Measurements from ENCODE around the gene GPBAR1.

The GPBAR1 gene, protein sequence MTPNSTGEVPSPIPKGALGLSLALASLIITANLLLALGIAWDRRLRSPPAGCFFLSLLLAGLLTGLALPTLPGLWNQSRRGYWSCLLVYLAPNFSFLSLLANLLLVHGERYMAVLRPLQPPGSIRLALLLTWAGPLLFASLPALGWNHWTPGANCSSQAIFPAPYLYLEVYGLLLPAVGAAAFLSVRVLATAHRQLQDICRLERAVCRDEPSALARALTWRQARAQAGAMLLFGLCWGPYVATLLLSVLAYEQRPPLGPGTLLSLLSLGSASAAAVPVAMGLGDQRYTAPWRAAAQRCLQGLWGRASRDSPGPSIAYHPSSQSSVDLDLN

DNA sequence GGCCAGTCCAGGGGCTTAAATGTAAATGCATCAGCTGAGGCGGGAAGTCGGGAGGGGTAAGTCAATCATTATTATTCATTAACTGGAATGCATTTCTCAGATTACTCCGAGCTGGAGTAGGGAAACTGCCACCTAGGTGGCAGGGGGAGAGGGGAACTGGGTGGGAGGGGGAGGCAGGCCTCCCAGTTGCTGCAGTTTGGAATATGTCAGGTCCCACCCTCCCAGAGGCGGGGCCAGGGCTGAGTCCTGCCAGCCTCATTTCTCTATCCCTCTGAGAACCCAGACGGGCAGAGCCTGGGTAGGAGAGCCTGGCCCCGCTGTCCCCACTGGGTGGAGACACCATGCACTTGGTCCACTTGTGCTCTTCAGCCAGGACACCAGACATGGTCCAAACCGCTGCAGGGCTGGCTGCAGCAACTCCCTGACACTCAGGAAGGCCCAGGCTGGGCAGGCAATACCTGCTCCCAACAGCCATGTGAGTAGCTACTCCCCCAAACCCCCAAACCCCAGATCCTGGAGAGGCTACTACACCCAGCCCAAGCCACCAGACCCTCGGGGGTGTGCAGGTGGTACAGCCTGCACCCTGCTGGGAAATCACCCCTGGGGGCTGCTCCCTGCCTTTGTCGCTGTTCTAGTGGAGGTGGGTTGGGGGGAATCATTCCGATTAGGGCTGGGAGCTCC, at the start of gene GPBAR1:
GPBAR1 (plus strand) TSS at position 274 of the 681 bp plus-strand sequence. CDS start 1,710 bp downstream, outside the sequence.
- H3K27me3 Mint-ChIP-seq: no peaks in the 10 kb centered on the region
- DNase-seq: no peak
- peaks cover 58 to 92% of the 10 kb centered on the region in 2 donors for H3K4me1 Mint-ChIP-seq
- H3K36me3 Mint-ChIP-seq: peaks cover 30 to 50% of the 10 kb centered on the region in 2 donors
- ATAC-seq (replicated peaks): no peak
- peak within 1 kb of the TSS; percentile 10 to 31 for H3K4me3 Mint-ChIP-seq
- no peaks in the 10 kb centered on the region for H3K9me3 Mint-ChIP-seq
- peak within 1 kb of the TSS; percentile 65 for H3K27ac Mint-ChIP-seq

- H3K27ac Mint-ChIP-seq: peak overlapping the region; percentile 1
- H3K36me3 Mint-ChIP-seq: peaks cover 30 to 32% of the 10 kb centered on the region in 2 donors
- H3K4me1 Mint-ChIP-seq: peaks cover 14 to 38% of the 10 kb centered on the region in 2 donors
- H3K4me3 Mint-ChIP-seq: no peak overlapping the region
- ATAC-seq (replicated peaks) (no peak), DNase-seq (no peak)
- H3K9me3 Mint-ChIP-seq: peaks cover 5 to 7% of the 10 kb centered on the region in 2 donors
- peaks cover 0 to 6% of the 10 kb centered on the region in 2 donors for H3K27me3 Mint-ChIP-seq
Observed at GRCh38 chr2:218214116-218214515, 46.7 kb upstream of the GPBAR1 start.

DNA sequence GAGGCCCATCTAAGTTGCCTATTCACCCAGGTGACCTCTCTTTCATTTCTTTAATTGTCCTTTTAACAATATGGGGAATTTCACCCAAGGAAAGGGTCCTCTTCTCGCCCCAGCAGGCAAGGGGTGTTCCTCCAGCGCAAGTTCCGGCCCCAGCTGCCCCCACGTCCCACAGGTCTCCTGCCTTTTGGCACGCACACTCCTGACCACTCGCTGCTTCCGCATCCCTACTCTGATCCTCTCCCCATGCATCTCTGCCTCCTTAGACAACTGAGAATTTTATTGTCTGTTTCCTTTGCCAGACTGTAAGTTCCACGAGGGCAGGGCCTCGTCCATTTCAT, 44.5 kb upstream of the GPBAR1 start:
- H3K27me3 Mint-ChIP-seq: no peaks in the 10 kb centered on the region
- H3K4me3 Mint-ChIP-seq: peak overlapping the region; percentile 94 to 97
- no peak for DNase-seq
- no peak for ATAC-seq (replicated peaks)
- H3K36me3 Mint-ChIP-seq: peaks cover 40 to 43% of the 10 kb centered on the region in 2 donors
- peak overlapping the region; percentile 100 for H3K27ac Mint-ChIP-seq
- H3K9me3 Mint-ChIP-seq: peaks cover 0 to 2% of the 10 kb centered on the region in 2 donors
- peaks cover 24 to 58% of the 10 kb centered on the region in 2 donors for H3K4me1 Mint-ChIP-seq

- Mint-ChIP-seq H3K4me3 (peak within 1 kb of the TSS; percentile 94 to 97), H3K4me1 (peaks cover 27 to 64% of the 10 kb centered on the region in 2 donors), H3K9me3 (peaks cover 0 to 2% of the 10 kb centered on the region in 2 donors), H3K27ac (peak within 1 kb of the TSS; percentile 100), H3K27me3 (no peaks in the 10 kb centered on the region), H3K36me3 (peaks cover 45 to 47% of the 10 kb centered on the region in 2 donors)
- peak; percentile 54 to 67 for ATAC-seq (replicated peaks)
- DNase-seq: peak; percentile 96
Observed at GRCh38 chr2:218216674-218217359, 44.0 kb upstream of the GPBAR1 start, which contains the start of gene ARPC2. Gene ARPC2 (plus strand): TSS chr2:218217189. CDS start chr2:218217471, 282 bp downstream.

GRCh38 chr2:218217360-218218267, 43.2 kb upstream of the GPBAR1 start:
- H3K27ac Mint-ChIP-seq: peak overlapping the region; percentile 100
- peak overlapping the region; percentile 94 to 97 for H3K4me3 Mint-ChIP-seq
- H3K36me3 Mint-ChIP-seq: peaks cover 45 to 49% of the 10 kb centered on the region in 2 donors
- DNase-seq (peak; percentile 90), ATAC-seq (replicated peaks) (peak; percentile 76 to 77)
- peaks cover 30 to 72% of the 10 kb centered on the region in 2 donors for H3K4me1 Mint-ChIP-seq
- no peaks in the 10 kb centered on the region for H3K27me3 Mint-ChIP-seq
- H3K9me3 Mint-ChIP-seq: peaks cover 0 to 2% of the 10 kb centered on the region in 2 donors

DNA sequence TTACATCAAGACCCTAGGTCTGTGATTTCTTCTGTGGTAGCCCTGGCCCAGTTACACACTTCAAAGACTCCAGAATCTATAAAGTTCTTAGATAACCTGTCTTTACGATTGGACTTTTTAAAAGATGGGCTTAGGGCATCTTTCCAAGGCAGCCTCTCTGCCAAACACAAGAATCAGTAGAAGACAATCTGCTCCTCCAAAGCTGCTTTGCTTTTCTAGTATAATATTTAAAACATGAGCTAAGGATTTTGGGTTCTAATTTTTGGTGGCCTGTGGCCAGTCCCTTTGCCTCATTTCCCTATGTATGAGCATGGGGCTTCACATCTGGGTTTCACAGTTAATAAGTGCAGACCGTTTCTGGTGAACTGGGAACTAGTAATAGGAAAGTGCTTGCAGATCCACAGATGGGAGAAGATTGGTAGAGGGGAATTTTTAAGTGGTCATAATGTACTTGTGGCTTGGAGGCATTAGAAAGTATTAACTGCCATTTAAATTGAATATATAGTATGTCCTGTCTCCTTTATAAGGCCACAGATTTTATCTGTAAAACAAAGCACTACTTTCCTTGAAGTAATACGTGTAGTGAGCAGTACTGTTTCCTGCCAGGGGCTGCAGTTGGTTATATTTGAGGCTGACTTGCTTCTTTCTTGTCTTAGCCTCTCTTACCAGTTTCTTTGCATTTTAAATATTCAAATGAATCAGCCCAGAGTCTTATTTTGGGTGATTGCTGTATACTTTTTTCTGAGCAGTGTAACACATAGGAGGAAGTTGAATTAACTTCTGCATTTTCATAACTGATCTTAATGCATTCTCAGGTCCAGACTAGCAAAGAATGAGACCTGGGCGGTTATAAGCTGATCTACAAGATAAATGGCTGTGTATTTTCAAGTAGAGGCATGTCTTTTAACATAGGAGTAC, 42.3 kb upstream of the GPBAR1 start:
- H3K36me3 Mint-ChIP-seq: peaks cover 45 to 50% of the 10 kb centered on the region in 2 donors

GRCh38 chr2:218219934-218220333, 40.9 kb upstream of the GPBAR1 start:
- no peaks in the 10 kb centered on the region for H3K27me3 Mint-ChIP-seq

More for the DNA sequence above, 42.3 kb upstream of the GPBAR1 start:
- Mint-ChIP-seq H3K4me1 (peaks cover 36 to 81% of the 10 kb centered on the region in 2 donors), H3K9me3 (peaks cover 0 to 2% of the 10 kb centered on the region in 2 donors), H3K27ac (peak overlapping the region; percentile 100), H3K27me3 (no peaks in the 10 kb centered on the region), H3K4me3 (peak overlapping the region; percentile 94 to 97)
- ATAC-seq (replicated peaks) (peak; percentile 61 to 65), DNase-seq (peak; percentile 59)

DNA sequence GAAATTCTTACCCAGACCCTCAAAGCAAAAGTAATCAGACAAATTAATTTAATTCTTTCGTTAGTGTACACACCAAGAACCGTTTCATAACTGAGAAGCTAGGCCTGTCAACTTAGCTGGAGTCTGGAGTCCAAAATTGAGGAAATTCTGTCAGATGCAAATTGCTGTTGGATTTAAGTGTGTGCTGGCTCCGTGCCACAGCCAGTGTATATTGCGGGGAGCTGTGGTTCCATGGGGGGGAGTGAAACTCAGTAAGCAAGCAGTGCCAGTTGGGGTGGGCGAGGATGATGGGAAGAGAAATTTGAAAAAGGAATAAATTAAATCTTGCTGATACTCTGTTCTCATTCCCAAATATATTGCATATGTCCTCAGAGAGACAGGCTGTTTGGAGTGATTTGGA, 39.8 kb upstream of the GPBAR1 start:
- peaks cover 47 to 84% of the 10 kb centered on the region in 2 donors for H3K4me1 Mint-ChIP-seq
- H3K9me3 Mint-ChIP-seq: no peaks in the 10 kb centered on the region
- H3K36me3 Mint-ChIP-seq: peaks cover 57 to 73% of the 10 kb centered on the region in 2 donors
- peak overlapping the region; percentile 95 for H3K27ac Mint-ChIP-seq
- no peak for ATAC-seq (replicated peaks)
- peak overlapping the region; percentile 94 to 97 for H3K4me3 Mint-ChIP-seq
- H3K27me3 Mint-ChIP-seq: no peaks in the 10 kb centered on the region
- DNase-seq: no peak

More at GRCh38 chr2:218219934-218220333, 40.9 kb upstream of the GPBAR1 start:
- H3K4me1 Mint-ChIP-seq: peaks cover 39 to 84% of the 10 kb centered on the region in 2 donors
- peaks cover 49 to 62% of the 10 kb centered on the region in 2 donors for H3K36me3 Mint-ChIP-seq
- DNase-seq (no peak), ATAC-seq (replicated peaks) (no peak)
- H3K4me3 Mint-ChIP-seq: peak overlapping the region; percentile 94 to 97
- no peaks in the 10 kb centered on the region for H3K9me3 Mint-ChIP-seq
- peak overlapping the region; percentile 100 for H3K27ac Mint-ChIP-seq

DNA sequence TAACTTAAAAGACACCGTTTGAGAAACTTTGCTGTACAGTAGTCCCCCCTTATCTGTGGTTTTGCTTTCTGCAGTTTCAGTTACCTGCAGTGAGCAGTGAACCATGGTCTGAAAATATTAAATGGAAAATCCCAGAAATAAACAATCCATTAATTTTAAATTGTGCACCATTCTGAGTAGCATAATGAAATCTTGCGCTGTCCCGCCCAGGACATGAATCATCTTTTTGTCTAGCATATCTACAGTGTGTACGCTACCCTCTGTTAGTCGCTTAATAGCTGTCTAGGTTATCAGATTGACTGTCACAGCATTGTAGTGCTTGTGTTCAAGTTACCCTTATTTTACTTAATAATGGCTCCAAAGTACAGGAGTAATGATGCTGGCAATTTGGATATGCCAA, 37.8 kb upstream of the GPBAR1 start:
- Mint-ChIP-seq H3K4me3 (peak overlapping the region; percentile 70 to 94), H3K27ac (peak overlapping the region; percentile 28)
- ATAC-seq (replicated peaks): peak; percentile 36 to 52

DNA sequence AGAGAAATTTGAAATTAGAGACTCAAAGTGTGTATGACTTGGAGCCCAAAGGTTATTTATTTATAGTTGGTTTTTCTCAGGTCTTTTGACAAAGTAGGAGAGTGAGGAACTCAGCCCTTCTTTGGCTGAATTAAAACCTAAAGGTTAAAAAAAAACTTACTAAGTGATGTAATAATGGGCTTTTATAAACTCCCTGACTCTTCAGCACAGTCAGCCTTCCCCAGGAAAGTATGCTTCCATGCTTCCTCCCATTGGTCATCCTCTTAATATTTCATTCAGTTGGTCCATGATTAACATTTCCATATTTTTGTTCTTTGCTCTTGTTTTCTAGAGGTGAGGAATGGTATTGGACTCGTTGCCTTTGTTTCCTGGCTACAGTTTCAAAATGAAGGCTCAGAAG, 36.6 kb upstream of the GPBAR1 start:
- Mint-ChIP-seq H3K4me1 (peaks cover 55 to 98% of the 10 kb centered on the region in 2 donors), H3K27me3 (no peaks in the 10 kb centered on the region), H3K4me3 (peak overlapping the region; percentile 65 to 70), H3K36me3 (peaks cover 61 to 77% of the 10 kb centered on the region in 2 donors), H3K9me3 (no peaks in the 10 kb centered on the region), H3K27ac (peak overlapping the region; percentile 78)
- ATAC-seq (replicated peaks): no peak
- DNase-seq: no peak

More for the DNA sequence above, 37.8 kb upstream of the GPBAR1 start:
- Mint-ChIP-seq H3K36me3 (peaks cover 60 to 74% of the 10 kb centered on the region in 2 donors), H3K9me3 (no peaks in the 10 kb centered on the region), H3K4me1 (peaks cover 49 to 94% of the 10 kb centered on the region in 2 donors), H3K27me3 (no peaks in the 10 kb centered on the region)
- no peak for DNase-seq

DNA sequence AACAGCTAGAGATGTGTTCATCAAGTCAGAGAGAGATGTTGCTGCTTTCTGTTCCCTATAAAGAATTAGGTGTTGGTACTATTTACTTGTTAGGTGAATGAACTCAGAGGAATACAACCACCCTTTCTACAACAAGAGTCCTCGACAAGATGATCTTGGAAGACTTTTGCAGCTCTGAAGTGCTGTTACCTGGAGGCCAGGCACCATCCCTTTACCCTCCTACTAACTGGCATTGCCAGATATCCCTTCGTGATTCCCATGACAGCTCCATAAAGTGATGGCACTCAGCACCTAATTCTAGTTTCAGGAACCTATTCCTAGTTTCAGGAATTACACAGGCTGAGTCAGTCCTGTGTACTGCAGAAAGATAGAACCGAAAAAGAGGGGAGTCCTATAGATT, 33.9 kb upstream of the GPBAR1 start:
- Mint-ChIP-seq H3K9me3 (no peaks in the 10 kb centered on the region), H3K36me3 (peaks cover 58 to 71% of the 10 kb centered on the region in 2 donors), H3K27me3 (no peaks in the 10 kb centered on the region), H3K27ac (peak overlapping the region; percentile 57), H3K4me1 (peaks cover 49 to 88% of the 10 kb centered on the region in 2 donors), H3K4me3 (peak overlapping the region; percentile 19 to 35)
- ATAC-seq (replicated peaks): no peak
- DNase-seq: no peak

GRCh38 chr2:218228366-218229090, 32.3 kb upstream of the GPBAR1 start:
- Mint-ChIP-seq H3K27me3 (no peaks in the 10 kb centered on the region), H3K27ac (peak overlapping the region; percentile 77), H3K4me1 (peaks cover 42 to 76% of the 10 kb centered on the region in 2 donors), H3K4me3 (peak overlapping the region; percentile 61 to 69), H3K36me3 (peaks cover 67 to 78% of the 10 kb centered on the region in 2 donors), H3K9me3 (no peaks in the 10 kb centered on the region)
- DNase-seq: no peak
- ATAC-seq (replicated peaks): peak in 1 of 2 donors; percentile 2
